ENCODE measurements around the gene BCLAF1.
"Not testable (repeated sequence)": the region's sequence is repeated elsewhere in the genome, so short reads cannot be mapped to it uniquely, and the experiment has no call there.

Gene BCLAF1

GRCh38 chr6:136289579-136290409 lies at the start of gene BCLAF1:
TSS of gene BCLAF1 (minus strand) at chr6:136289846. CDS start at chr6:136279866, 9,980 bp downstream.
- peak; percentile 97 for DNase-seq

GRCh38 chr6:136338486-136338885 lies 48.8 kb upstream of the BCLAF1 start:
- DNase-seq, result no peak

DNA sequence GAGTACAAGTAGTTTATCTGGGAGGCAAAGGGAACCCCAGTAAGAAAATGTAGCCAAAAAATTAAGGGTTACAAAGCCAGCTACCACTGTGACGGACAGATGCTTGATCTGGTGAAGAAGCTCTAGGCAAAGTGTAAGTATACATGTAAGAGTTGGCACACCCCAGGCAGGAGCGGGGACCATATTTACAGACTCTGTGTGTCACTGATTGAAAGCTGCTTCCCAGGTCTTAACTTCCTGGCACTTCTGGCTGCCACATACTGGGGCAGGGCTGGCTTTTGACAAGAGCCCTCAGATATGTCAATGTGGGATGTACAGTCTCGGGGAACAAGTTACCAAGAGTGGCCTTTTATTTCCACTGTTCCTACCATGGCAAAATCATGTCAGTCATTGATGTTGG lies 48.0 kb upstream of the BCLAF1 start:
- DNase-seq, result no peak

DNA sequence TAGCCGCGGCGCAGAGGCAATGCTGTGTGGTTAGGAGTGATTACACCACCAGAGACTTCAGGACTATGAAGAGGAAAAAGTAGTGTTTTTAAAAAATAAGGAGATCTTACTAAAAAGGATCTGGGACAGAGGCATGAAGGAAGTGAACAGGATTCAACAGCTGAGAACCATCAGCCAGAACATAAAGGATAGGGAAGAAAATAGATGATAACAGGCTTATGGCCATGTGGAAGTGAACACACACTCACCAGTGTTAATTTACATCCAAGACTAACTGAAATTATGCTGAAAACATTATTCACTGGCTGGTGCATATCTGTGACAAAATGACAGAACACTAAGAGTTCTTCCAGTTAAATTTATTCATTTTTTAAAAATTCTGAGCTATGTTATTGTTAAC lies 47.5 kb upstream of the BCLAF1 start:
- DNase-seq, result no peak

GRCh38 chr6:136335736-136336363 lies 46.2 kb upstream of the BCLAF1 start:
- DNase-seq, result no peak

DNA sequence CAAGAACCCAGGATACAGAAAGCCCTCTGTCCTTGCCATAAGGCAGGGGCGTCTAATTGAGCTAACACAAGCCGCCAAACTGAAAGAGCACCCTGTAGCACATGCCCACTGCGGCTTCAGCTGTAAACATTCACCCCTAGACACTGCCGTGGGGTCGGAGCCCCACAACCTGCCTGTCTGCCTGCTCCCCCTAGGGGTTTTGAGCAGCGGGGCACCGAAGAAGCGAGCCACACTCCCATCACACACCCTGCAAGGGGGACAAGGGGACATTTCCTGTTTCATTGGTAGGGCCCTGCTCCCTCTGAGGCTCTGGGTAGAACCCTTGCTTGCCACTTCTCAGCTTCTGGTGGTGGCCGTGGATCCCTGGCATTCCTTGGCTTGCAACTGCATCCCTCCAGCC lies 45.2 kb upstream of the BCLAF1 start:
- DNase-seq, result no peak

DNA sequence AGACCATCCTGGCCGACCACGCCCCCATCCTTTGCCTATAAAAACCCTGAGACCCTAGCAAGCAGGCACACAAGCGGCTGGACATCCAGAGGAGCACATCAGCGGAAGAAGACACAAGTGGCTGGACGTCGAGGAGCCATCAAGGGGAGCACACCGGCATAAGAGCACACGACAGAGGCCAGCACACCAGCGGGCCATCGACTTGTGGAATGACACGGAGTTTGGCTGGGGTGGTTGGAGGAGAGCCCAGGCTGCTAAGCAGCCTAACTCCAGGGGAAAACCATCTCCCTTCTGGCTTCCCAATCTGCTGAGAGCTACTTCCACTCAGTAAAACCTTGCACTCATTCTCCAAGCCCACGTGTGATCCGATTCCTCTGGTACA lies 44.8 kb upstream of the BCLAF1 start:
- DNase-seq, result no peak

DNA sequence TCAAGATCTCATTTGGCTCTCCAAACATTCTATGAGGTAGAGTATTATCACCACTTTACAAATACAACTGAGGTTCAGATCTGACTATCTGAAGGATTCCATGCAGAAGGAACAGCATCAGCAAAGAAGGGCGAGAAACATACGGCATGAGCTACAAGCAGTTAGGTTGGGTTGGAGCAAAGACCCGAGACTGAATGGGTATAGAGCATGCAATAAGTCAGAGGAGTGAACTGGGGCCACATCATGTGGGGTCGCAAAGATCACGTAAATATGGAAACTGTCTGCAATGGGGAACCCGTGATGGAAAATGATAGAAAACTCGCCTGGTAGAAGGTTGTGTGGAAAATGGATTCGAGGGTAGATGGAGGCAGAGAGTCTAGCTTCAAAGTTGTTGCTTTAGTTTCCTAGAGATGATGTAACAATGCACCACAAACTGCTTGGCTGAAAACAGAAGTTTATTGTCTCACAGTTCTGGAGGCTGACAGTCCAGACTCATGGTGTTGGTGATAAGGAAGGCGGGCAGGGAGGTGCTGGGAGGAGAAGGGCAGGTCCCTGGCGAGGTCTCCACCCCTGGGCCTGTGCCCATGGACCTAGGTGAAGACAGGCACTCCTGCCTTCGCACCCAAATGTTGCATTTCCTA lies 44.3 kb upstream of the BCLAF1 start:
- DNase-seq, result no peak

DNA sequence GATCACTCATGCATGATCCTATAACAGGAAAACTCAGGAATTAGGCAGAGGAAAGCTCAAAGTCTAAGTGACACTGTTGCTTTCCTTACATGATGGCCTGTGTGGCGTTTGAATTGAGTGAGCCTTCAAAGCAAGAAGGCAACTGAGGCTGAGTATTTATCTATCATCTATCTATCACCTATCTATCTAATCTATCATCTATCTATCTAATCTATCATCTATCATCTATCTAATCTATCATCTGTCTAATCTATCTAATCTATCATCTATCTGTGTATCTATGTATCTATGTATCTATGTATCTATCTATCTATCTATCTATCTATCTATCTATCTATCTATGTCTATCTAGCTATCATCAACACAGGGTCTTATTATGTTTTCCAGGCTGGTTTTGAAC lies 41.8 kb upstream of the BCLAF1 start:
- no peak for DNase-seq

DNA sequence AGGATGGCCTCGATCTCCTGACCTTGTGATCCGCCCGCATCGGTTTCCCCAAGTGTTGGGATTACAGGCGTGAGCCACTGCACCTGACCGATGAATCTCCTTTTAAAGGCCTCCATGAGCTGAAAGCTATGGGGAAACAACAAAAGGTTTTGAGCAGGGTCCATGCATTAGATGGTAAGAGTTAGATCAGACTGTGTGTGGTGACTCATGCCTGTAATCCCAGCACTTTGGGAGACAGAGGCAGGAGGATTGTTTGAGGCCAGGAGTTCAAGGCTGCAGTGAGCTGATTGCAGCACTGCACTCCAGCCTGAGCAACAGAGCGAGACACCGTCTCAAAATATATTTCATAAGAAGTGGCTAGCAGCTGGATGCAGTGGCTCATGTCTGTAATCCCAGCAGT lies 41.0 kb upstream of the BCLAF1 start:
- no peak for DNase-seq

GRCh38 chr6:136326038-136326553 lies 36.5 kb upstream of the BCLAF1 start:
- peak; percentile 85 for DNase-seq

DNA sequence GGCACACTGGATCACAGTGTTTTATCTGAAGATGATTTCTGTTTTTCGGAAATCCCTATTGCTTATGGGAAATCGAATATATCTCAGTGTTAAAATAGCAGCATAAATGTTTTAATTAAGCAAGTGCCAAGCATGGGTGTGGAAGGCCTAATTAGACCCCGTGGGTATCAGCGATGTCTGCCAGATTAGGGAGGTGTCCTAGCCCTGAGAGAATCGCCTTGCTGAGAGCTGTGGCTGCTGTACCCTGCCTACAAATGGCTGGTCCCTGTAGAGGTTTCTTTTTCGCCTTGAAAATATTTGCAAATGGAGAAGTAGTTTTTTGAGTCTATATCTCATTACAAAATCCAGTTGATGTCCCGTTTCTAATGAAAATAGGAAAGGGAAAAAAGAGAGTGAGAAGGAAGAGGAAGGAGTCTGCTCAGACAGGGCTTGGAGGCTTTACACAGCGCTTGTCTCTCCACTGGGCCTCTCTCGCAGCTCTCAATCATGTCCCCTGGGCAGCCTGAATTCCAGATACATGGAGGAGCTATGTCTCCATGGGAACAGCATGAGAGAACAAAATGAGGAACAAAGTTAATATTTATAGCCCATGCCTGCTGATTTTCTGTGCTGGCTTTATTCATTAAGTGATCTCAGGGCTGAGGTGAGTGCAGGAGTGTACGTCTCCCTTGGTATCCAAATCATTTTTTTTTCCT lies 35.2 kb upstream of the BCLAF1 start:
- peak; percentile 27 for DNase-seq

DNA sequence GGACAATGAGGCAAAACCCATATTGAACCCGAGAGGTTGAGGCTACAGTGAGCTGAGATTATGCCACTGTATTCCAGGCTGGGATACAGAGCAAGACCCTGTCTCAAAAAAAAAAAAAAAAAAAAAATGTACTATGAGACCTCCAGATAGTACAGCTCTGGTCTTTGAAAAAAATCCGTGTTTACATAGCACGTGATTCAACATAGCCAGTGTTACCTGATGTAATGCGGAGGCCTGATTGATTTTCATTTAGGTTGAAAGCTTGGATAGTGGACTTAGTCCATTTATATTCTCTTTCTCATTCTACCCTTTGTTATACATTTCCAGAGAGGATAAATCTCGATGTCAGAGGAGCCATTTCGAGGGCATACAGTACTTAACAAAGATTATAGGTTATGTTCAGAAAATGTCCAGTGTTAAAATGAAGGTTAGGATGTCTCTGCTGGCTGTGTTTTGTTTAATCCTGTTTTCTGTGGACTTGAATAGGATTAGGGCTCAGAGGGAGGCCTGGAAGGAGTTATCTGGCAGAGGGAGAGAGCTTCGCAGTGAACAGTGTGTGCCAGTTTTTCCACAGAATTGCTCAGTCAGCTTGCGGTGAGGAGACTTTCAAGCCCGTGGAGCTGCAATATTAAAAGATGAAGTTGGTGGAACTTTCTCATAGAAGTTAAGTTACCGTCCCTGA lies 33.9 kb upstream of the BCLAF1 start:
- no peak for DNase-seq

- DNase-seq, result no peak
Observed at GRCh38 chr6:136319732-136320131, 30.1 kb upstream of the BCLAF1 start.

- DNase-seq, result no peak
Observed at GRCh38 chr6:136318676-136319075, 29.0 kb upstream of the BCLAF1 start.

DNA sequence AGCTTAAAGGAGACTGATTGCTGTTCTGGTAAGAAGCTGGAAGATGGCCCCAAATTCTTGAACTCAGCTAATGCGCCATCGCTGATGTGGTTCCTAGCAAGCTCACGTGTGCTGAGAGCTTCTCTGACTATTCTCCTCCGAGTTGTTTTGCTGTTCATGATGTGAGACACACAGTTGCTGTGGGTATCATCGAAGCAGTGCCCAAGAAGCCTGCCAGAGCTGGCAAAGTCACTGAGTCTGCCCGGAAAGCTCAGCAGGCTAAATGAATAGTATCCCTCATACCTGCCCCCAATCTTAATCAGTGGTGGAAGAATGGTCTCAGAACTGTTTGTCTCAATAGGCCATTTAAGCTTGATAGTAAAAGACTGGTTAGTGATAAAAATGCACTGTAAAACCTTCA lies 28.3 kb upstream of the BCLAF1 start:
- no peak for DNase-seq

- peak; percentile 20 for DNase-seq
Observed at GRCh38 chr6:136317021-136317694, 27.5 kb upstream of the BCLAF1 start.

DNA sequence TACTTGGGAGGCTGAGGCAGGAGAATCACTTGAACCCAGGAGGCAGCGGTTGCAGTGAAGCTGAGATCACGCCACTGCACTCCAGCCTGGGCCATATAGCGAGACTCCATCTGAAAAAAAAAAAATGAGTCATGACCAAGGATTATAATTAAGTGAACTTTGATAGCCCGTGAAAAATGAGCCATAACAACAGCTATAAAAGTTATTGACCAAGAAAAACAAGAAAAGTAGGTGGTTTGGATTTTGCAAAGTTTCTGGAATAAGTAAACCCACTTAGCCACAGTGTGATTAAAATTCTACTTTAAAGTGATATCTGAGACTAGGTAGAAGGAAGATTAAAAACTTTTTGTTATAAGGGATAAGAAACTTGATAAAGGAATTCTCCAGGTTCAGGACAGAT lies 25.9 kb upstream of the BCLAF1 start:
- no peak for DNase-seq

- DNase-seq, result no peak
Observed at GRCh38 chr6:136312975-136313374, 23.3 kb upstream of the BCLAF1 start.

DNA sequence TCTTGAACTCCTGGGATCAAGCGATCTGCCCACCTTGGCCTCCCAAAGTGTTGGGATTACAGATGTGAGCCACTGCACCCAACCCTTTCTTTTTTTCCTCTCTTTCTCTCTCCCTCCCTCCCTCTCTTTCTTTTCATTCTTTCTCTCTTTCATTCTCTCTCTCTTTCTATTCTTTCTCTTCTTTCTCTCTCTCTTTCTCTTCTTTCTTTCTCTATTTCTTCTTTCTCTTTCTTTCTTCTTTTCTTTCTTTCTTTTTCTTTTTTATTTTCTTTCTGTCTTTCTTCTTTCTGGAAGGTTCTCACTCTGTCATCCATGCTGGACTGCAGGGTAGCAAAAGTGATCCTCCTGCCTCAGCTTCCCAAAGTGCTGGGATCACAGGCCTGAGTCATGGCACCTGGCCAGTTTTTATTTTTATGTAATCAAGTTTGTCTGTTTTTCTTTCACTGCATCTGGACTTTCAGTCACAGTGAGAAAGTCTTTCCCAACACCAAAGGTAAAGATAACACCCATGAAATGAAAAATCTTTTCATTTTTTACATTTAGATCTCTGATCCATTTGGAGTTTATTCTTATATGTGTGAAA lies 20.2 kb upstream of the BCLAF1 start:
- no peak for DNase-seq

DNA sequence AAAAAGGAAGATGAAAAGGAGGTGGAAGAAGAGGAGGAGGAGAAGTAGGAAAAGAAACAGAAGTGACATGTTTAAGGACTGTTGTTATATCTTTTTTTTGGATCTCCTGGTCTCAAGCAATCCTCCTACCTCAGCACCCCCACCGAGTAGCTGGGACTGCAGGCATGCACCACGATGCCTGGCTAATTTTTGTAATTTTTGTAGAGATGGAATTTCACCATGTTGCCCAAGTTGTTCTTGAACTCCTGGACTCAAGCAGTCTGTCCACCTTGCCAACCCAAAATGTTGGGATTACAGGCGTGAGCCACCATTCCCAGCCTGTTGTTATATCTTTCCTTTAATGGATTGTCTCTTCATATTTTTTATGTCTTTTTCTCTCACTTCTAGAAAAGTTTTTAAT lies 19.5 kb upstream of the BCLAF1 start:
- DNase-seq, result no peak

DNA sequence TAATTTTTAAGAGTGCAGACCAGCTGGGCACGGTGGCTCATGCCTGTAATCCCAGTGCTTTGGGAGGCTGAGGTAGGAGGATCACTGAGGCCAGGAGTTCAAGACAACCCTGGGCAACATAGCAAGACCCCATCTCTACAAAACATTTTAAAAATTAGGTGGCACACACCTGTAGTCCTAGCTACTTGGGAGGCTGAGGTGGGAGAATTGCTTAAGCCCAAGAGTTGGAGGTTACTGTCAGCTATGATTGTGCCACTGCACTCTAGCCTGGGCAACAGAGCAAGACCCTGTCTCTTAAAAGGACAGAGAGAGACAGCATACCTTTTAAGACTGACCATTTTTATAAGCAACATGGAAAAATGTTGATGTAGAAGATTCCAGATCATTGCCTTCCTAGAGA lies 18.8 kb upstream of the BCLAF1 start:
- DNase-seq, result not testable (repeated sequence)
